Sigmoid colon (tissue), 7 donors: Measurements from ENCODE around the gene P2RX3. TPM values are rescaled to one million over a fixed set of nuclear protein-coding genes. Genes with fewer than 3 reads are reported as not detected.
A peak's percentile ranks its signal among the peaks of the same experiment; 100 is the strongest.

Experiments used
- DNase-seq: peaks from one replicate; pipeline ENCODE4 v3.0.0-alpha.2; 2019
- H3K27ac ChIP-seq, 4 donors: fragments of 200-600 bp; sonication (generic); one replicate each; pipeline ENCODE4 v1.5.1; 2016 to 2019; ENCODE audit warnings: mild to moderate bottlenecking in 1 of 4
- H3K27me3 ChIP-seq, 3 donors: fragments of 200-600 bp; sonication (generic); one replicate each; pipeline ENCODE4 v1.5.1; 2019; ENCODE audit warnings: mild to moderate bottlenecking in 1 of 3
- H3K36me3 ChIP-seq, 4 donors: fragments of 200-600 bp; sonication (generic); one replicate each; pipeline ENCODE4 v1.5.1; 2016 to 2019
- H3K4me1 ChIP-seq, 4 donors: fragments of 200-600 bp; sonication (generic); one replicate each; pipeline ENCODE4 v1.5.1; 2017 to 2019
- H3K4me3 ChIP-seq, 4 donors: fragments of 200-600 bp; sonication (generic); one replicate each; pipeline ENCODE4 v1.5.1; 2017 to 2019; ENCODE audit warnings: mild to moderate bottlenecking in 2 of 4, moderate library complexity in 1 of 4
- H3K9me3 ChIP-seq, 4 donors: fragments of 200-600 bp in 3 of 4; sonication (generic) in 3 of 4; one replicate each; pipeline versions ENCODE4 v1.5.1 to v1.6.1; 2013 to 2019
- CTCF ChIP-seq, 4 experiments: fragments of 450-650 bp in 3 of 4; fragments of 200-600 bp in 1 of 4; IDR thresholded peaks; one replicate each; pipeline ENCODE4 v1.5.1; 2016 to 2019; ENCODE audit warnings: antibody characterized with exemption in 4 of 4, mild to moderate bottlenecking in 3 of 4, moderate library complexity in 2 of 4
- EP300 ChIP-seq, 4 donors: sonication (generic); formaldehyde crosslinking; IDR thresholded peaks; one replicate each; pipeline ENCODE4 v1.6.1; 2017; ENCODE audit warnings: antibody characterized with exemption in 4 of 4
- POLR2A ChIP-seq, 2 donors: fragments of 450-650 bp; IDR thresholded peaks; one replicate each; pipeline ENCODE4 v1.6.1; 2016; ENCODE audit warnings: antibody characterized with exemption in 2 of 2, mild to moderate bottlenecking in 2 of 2, moderate library complexity in 2 of 2
- POLR2AphosphoS5 ChIP-seq, 4 donors: sonication (generic); formaldehyde crosslinking; IDR thresholded peaks; one replicate each; pipeline ENCODE4 v1.6.1; 2017; ENCODE audit warnings: antibody characterized with exemption in 4 of 4
- whole genome bisulfite sequencing, 2 donors: extraction: QIAGEN DNeasy Blood & Tissue Kit; methylation state at CpG; one replicate each; pipeline ENCODE4 v1.1.7; 2013; 5-methylcytosine and 5-hydroxymethylcytosine counted together
- intact Hi-C: fragments of 100-400 bp; cut with DNase I; formaldehyde crosslinking; loops from one replicate; pipeline ENCODE4 v1.15.1; 2023
- polyA plus RNA-seq, 3 donors: library from polyadenylated mRNA; stranded (reverse); fragments of 200-250 nt; gene quantifications; one replicate each; pipeline ENCODE4 v1.2.3, GENCODE V29; 2013
- total RNA-seq, 4 donors: library from RNA; depleted of rRNA; stranded (reverse); fragments of >200 nt; gene quantifications; one replicate each; pipeline ENCODE4 v1.1.0, GENCODE V29; 2016
- donor health status: healthy with polysubstance abuse.
- donor health status: Bipolar disorder and iron deficiency.
- donor health status: healthy.

Gene P2RX3
- total and polyA plus RNA-seq, 7 donors, result 0.07 to 0.36 TPM; not detected in 5

- Histone ChIP-seq H3K36me3 (peaks cover 13 to 47% (median 17%) of the 10 kb centered on the region in 4 donors), H3K4me1 (peaks cover 0 to 55% (median 47%) of the 10 kb centered on the region in 4 donors), H3K9me3 (no peaks in the 10 kb centered on the region), H3K4me3 (peak overlapping the region; percentile 71 to 90 (median 86)), H3K27ac (peak overlapping the region; percentile 89 to 97 (median 94)), H3K27me3 (no peaks in the 10 kb centered on the region)
- peak in 1 of 4 donors; percentile 3 for TF ChIP-seq EP300 (IDR thresholded peaks at IDR 0.05)
- TF ChIP-seq POLR2A (IDR thresholded peaks at IDR 0.05), result no peak
- no peak for TF ChIP-seq CTCF (IDR thresholded peaks at IDR 0.05)
- TF ChIP-seq POLR2AphosphoS5 (IDR thresholded peaks at IDR 0.05), result peak in 1 of 4 donors; percentile 18
- peak; percentile 80 for DNase-seq
- 2 to 3% methylated on average over 64 of the region's 64 CpGs for WGBS, 2 donors
- intact Hi-C loops, result loop anchor here (5.0 kb wide), 2 partner anchors 343 to 1253 kb away; partner anchors contain the start of genes LPXN, ZDHHC5 and ZFP91
Observed at GRCh38 chr11:57324154-57324885, 13.8 kb upstream of the P2RX3 start.

GRCh38 chr11:57324886-57325734 lies 13.0 kb upstream of the P2RX3 start, which contains the start of gene TNKS1BP1:
TNKS1BP1 (minus strand) TSS chr11:57324952; CDS start chr11:57321885, 3,067 bp downstream.
- TF ChIP-seq EP300 (IDR thresholded peaks at IDR 0.05), result no peak
- TF ChIP-seq POLR2A (IDR thresholded peaks at IDR 0.05), result peak; percentile 72 to 75
- peak in 1 of 4 experiments; percentile 9 for TF ChIP-seq CTCF (IDR thresholded peaks at IDR 0.05)
- peak; percentile 77 to 88 (median 84) for TF ChIP-seq POLR2AphosphoS5 (IDR thresholded peaks at IDR 0.05)
- peak; percentile 99 for DNase-seq
- intact Hi-C loops, result loop anchor here (5.0 kb wide), 2 partner anchors 342 to 1252 kb away; partner anchors contain the start of genes LPXN, ZDHHC5 and ZFP91
- H3K27me3 ChIP-seq, result no peaks in the 10 kb centered on the region
- peak within 1 kb of the TSS; percentile 71 to 90 (median 86) for H3K4me3 ChIP-seq
- peaks cover 15 to 49% (median 24%) of the 10 kb centered on the region in 4 donors for H3K36me3 ChIP-seq
- H3K27ac ChIP-seq, result peak within 1 kb of the TSS; percentile 89 to 97 (median 94)
- peaks cover 0 to 51% (median 47%) of the 10 kb centered on the region in 4 donors for H3K4me1 ChIP-seq
- 1% methylated on average over 61 of the region's 61 CpGs for WGBS, 2 donors
- no peaks in the 10 kb centered on the region for H3K9me3 ChIP-seq

- DNase-seq, result peak; percentile 83
- Histone ChIP-seq H3K27ac (peak overlapping the region; percentile 89 to 97 (median 94)), H3K4me1 (peaks cover 0 to 47% (median 46%) of the 10 kb centered on the region in 4 donors), H3K27me3 (no peaks in the 10 kb centered on the region), H3K9me3 (no peaks in the 10 kb centered on the region), H3K4me3 (peak overlapping the region; percentile 71 to 90 (median 86)), H3K36me3 (peaks cover 21 to 49% (median 30%) of the 10 kb centered on the region in 4 donors)
- peak in 1 of 2 donors; percentile 45 for TF ChIP-seq POLR2A (IDR thresholded peaks at IDR 0.05)
- peak; percentile 24 to 77 (median 58) for TF ChIP-seq POLR2AphosphoS5 (IDR thresholded peaks at IDR 0.05)
- TF ChIP-seq CTCF (IDR thresholded peaks at IDR 0.05), result no peak
- TF ChIP-seq EP300 (IDR thresholded peaks at IDR 0.05), result peak in 2 of 4 donors; percentile 37 to 61
- intact Hi-C loops, result no loop called here
- 2 to 28% methylated on average over 6 of the region's 6 CpGs for WGBS, 2 donors
Observed at GRCh38 chr11:57325735-57326048, 12.5 kb upstream of the P2RX3 start.

- intact Hi-C loops, result no loop called here
- peaks cover 41 to 65% (median 49%) of the 10 kb centered on the region in 4 donors for H3K36me3 ChIP-seq
Observed at GRCh38 chr11:57327721-57328120, 10.4 kb upstream of the P2RX3 start.

More at GRCh38 chr11:57327721-57328120, 10.4 kb upstream of the P2RX3 start:
- no peaks in the 10 kb centered on the region for H3K9me3 ChIP-seq
- no peak overlapping the region for H3K4me3 ChIP-seq
- TF ChIP-seq POLR2A (IDR thresholded peaks at IDR 0.05) (no peak), CTCF (IDR thresholded peaks at IDR 0.05) (no peak), EP300 (IDR thresholded peaks at IDR 0.05) (no peak), POLR2AphosphoS5 (IDR thresholded peaks at IDR 0.05) (no peak)
- H3K4me1 ChIP-seq, result peaks cover 0 to 30% (median 27%) of the 10 kb centered on the region in 4 donors
- H3K27ac ChIP-seq, result peak overlapping the region in 1 of 4 donors; percentile 97
- DNase-seq, result no peak
- H3K27me3 ChIP-seq, result no peaks in the 10 kb centered on the region
- 97% methylated on average over 5 of the region's 5 CpGs for WGBS, 2 donors
